ENCODE results near the gene DLGAP3. TPM values are rescaled to one million over a fixed set of nuclear protein-coding genes. Genes with fewer than 3 reads are reported as not detected.

The DLGAP3 gene
- total RNA-seq, 2 experiments from 2014 or later: 0.45 to 0.55 TPM

- ATAC-seq (ENCODE audit: low read depth) (no peak), DNase-seq (no peak)
- no peak overlapping the region for H3K27ac Mint-ChIP-seq
- H3K4me3 Mint-ChIP-seq: no peak overlapping the region
- POLR2A ChIA-PET: no interaction called here
- H3K27me3 Mint-ChIP-seq: no peaks in the 10 kb centered on the region
- H3K4me1 Mint-ChIP-seq: no peaks in the 10 kb centered on the region
- H3K9me3 Mint-ChIP-seq: no peaks in the 10 kb centered on the region
- H3K36me3 Mint-ChIP-seq: no peaks in the 10 kb centered on the region
Measured at GRCh38 chr1:34906222-34906621, 23.2 kb downstream of the DLGAP3 start.

DNA sequence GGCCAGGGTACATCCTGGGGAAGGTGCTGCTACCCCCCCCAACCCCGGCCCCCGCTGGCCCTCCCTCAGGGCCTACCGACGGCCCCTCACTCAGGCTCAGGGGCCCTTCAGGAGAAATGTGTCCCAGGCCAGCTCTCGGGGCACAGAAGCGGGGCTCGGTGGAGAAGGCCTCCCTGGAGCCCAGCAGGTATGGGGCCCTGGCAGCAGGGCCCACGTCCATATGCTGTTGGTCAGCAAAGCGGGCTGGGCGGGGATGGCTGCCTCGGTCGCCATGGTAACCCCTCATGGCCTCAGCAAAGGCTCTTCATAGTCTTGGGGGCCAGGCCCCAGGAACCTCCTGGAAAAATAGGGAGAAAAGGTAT lies 24.4 kb downstream of the DLGAP3 start:
- no peak for DNase-seq
- no peak for ATAC-seq (ENCODE audit: low read depth)

GRCh38 chr1:34904236-34905097 lies 25.0 kb downstream of the DLGAP3 start:
- Mint-ChIP-seq H3K36me3 (no peaks in the 10 kb centered on the region), H3K27ac (no peak overlapping the region), H3K9me3 (no peaks in the 10 kb centered on the region), H3K27me3 (no peaks in the 10 kb centered on the region), H3K4me3 (no peak overlapping the region), H3K4me1 (no peaks in the 10 kb centered on the region)
- POLR2A ChIA-PET: no interaction called here
- ATAC-seq (ENCODE audit: low read depth) (no peak), DNase-seq (no peak)

More for the DNA sequence above, 24.4 kb downstream of the DLGAP3 start:
- Mint-ChIP-seq H3K27ac (no peak overlapping the region), H3K36me3 (no peaks in the 10 kb centered on the region), H3K4me1 (no peaks in the 10 kb centered on the region), H3K9me3 (no peaks in the 10 kb centered on the region), H3K4me3 (no peak overlapping the region), H3K27me3 (no peaks in the 10 kb centered on the region)
- POLR2A ChIA-PET: no interaction called here

- DNase-seq (no peak), ATAC-seq (ENCODE audit: low read depth) (no peak)
- Mint-ChIP-seq H3K4me3 (no peak overlapping the region), H3K36me3 (no peaks in the 10 kb centered on the region), H3K27me3 (peaks cover 4% of the 10 kb centered on the region), H3K4me1 (no peaks in the 10 kb centered on the region), H3K27ac (no peak overlapping the region), H3K9me3 (no peaks in the 10 kb centered on the region)
- POLR2A ChIA-PET: no interaction called here
Measured at GRCh38 chr1:34901919-34902318, 27.5 kb downstream of the DLGAP3 start.

DNA sequence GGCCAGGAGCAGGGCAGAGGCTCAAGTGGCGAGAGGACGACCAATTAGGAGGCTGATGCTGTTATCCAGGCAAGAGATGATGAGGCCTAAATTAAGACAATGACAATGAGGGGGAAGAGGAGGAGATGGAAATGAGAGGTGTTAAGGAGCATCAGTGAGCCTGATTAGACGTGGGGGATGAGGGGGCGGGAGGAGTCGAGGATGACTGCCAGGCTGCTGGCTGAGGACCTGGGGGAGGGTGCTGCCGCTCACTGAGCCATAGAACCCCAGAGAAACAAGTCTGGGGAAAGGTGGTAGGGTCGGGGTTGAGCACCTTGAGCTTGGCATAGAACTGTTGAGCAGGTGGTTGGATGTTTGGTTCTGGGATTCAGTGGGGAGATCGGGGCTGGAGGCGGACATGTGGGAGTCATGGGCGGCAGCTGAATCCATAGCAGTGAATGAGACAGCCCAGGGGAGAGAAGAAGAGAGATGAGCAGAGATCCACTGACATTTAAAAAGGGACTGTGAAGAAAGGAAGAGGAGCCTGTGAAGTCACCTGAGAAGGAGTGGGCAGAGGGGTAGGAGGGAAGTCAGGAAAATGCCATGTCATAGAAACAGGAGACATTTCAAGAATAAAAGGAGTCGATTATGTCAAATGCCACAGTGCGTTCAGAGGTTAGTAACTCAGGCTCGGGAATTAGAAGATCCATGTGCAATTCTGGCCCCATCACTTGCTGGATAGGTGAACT lies 28.5 kb downstream of the DLGAP3 start:
- ATAC-seq (ENCODE audit: low read depth) (no peak), DNase-seq (no peak)
- peaks cover 7% of the 10 kb centered on the region for H3K27me3 Mint-ChIP-seq
- POLR2A ChIA-PET: no interaction called here
- H3K4me1 Mint-ChIP-seq: no peaks in the 10 kb centered on the region
- H3K36me3 Mint-ChIP-seq: no peaks in the 10 kb centered on the region
- H3K9me3 Mint-ChIP-seq: no peaks in the 10 kb centered on the region
- H3K4me3 Mint-ChIP-seq: no peak overlapping the region
- no peak overlapping the region for H3K27ac Mint-ChIP-seq

- POLR2A ChIA-PET: no interaction called here
- no peaks in the 10 kb centered on the region for H3K36me3 Mint-ChIP-seq
- H3K4me3 Mint-ChIP-seq: no peak overlapping the region
Measured at GRCh38 chr1:34899906-34900305, 29.5 kb downstream of the DLGAP3 start.

GRCh38 chr1:34899471-34899870 lies 30.0 kb downstream of the DLGAP3 start:
- POLR2A ChIA-PET: interaction anchor here (0.7 kb wide), 1 partner anchor 21 kb away, joined by 4 read pairs; no protein-coding TSS in a partner anchor
- Mint-ChIP-seq H3K27me3 (peaks cover 9% of the 10 kb centered on the region), H3K27ac (no peak overlapping the region), H3K4me1 (no peaks in the 10 kb centered on the region), H3K36me3 (no peaks in the 10 kb centered on the region), H3K4me3 (no peak overlapping the region), H3K9me3 (no peaks in the 10 kb centered on the region)
- ATAC-seq (ENCODE audit: low read depth): no peak
- DNase-seq: no peak

More at GRCh38 chr1:34899906-34900305, 29.5 kb downstream of the DLGAP3 start:
- Mint-ChIP-seq H3K27me3 (peaks cover 9% of the 10 kb centered on the region), H3K9me3 (no peaks in the 10 kb centered on the region), H3K27ac (no peak overlapping the region), H3K4me1 (no peaks in the 10 kb centered on the region)
- ATAC-seq (ENCODE audit: low read depth) (no peak), DNase-seq (no peak)

DNA sequence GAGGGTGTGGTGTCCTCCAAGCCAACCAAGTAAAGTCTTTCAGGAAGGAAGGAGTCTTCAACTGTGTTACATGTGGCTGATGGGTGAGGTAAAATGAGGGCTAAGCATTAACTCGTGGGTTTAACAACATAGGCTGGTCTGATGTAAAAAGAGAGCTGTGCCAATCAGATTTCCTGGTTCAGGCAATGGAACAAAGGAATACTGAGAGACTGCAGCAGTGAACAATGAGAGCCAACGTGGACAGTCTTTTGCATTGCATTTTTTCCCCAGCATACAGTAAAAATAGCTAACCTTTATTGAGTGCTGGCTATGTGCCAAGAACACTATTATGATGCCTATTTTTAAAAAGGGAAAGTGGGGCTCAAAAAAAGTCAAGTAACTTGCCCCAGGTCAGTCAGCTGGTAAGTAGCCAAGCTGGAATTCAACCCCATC lies 31.1 kb downstream of the DLGAP3 start:
- Mint-ChIP-seq H3K27ac (no peak overlapping the region), H3K4me1 (no peaks in the 10 kb centered on the region), H3K36me3 (no peaks in the 10 kb centered on the region), H3K4me3 (no peak overlapping the region), H3K9me3 (no peaks in the 10 kb centered on the region), H3K27me3 (peaks cover 14% of the 10 kb centered on the region)
- no peak for DNase-seq
- no peak for ATAC-seq (ENCODE audit: low read depth)
- POLR2A ChIA-PET: no interaction called here

- POLR2A ChIA-PET: no interaction called here
- peaks cover 1% of the 10 kb centered on the region for H3K36me3 Mint-ChIP-seq
- DNase-seq: no peak
- peaks cover 14% of the 10 kb centered on the region for H3K27me3 Mint-ChIP-seq
- peaks cover 5% of the 10 kb centered on the region for H3K9me3 Mint-ChIP-seq
- no peak overlapping the region for H3K27ac Mint-ChIP-seq
- no peak for ATAC-seq (ENCODE audit: low read depth)
- H3K4me1 Mint-ChIP-seq: no peaks in the 10 kb centered on the region
- no peak overlapping the region for H3K4me3 Mint-ChIP-seq
Measured at GRCh38 chr1:34896612-34897011, 32.8 kb downstream of the DLGAP3 start.

GRCh38 chr1:34889705-34890104 lies 39.7 kb downstream of the DLGAP3 start:
- Mint-ChIP-seq H3K36me3 (peaks cover 1% of the 10 kb centered on the region), H3K4me3 (no peak overlapping the region), H3K9me3 (peaks cover 6% of the 10 kb centered on the region), H3K4me1 (peaks cover 3% of the 10 kb centered on the region), H3K27ac (no peak overlapping the region), H3K27me3 (peaks cover 32% of the 10 kb centered on the region)
- DNase-seq (no peak), ATAC-seq (ENCODE audit: low read depth) (no peak)
- POLR2A ChIA-PET: interaction anchor here (0.6 kb wide), 1 partner anchor 640 kb away, joined by 4 read pairs; no protein-coding TSS in a partner anchor

DNA sequence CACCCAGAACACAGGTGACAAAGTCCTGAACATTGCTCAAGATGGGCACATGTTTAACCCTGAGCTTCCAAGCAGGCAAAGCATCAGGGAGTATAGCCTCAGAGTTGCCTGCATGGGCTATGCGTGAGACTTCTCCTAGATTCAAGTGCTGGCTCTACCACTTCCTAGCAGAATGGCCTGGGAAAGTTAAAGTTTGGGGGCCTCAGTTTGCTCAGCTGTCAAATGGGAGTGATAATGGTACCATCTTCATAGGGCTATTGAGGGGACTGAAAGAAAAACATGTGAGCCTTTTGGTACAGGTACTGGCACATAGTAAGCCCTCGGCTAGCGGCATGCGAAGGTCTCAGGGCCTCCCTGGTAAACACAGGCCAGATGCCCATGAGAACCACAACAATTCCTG lies 41.9 kb downstream of the DLGAP3 start:
- no peak for ATAC-seq (ENCODE audit: low read depth)
- H3K4me3 Mint-ChIP-seq: no peak overlapping the region
- peaks cover 3% of the 10 kb centered on the region for H3K4me1 Mint-ChIP-seq
- H3K36me3 Mint-ChIP-seq: peaks cover 1% of the 10 kb centered on the region
- H3K27ac Mint-ChIP-seq: no peak overlapping the region
- POLR2A ChIA-PET: no interaction called here
- H3K27me3 Mint-ChIP-seq: peaks cover 42% of the 10 kb centered on the region
- DNase-seq: no peak
- H3K9me3 Mint-ChIP-seq: peaks cover 6% of the 10 kb centered on the region

DNA sequence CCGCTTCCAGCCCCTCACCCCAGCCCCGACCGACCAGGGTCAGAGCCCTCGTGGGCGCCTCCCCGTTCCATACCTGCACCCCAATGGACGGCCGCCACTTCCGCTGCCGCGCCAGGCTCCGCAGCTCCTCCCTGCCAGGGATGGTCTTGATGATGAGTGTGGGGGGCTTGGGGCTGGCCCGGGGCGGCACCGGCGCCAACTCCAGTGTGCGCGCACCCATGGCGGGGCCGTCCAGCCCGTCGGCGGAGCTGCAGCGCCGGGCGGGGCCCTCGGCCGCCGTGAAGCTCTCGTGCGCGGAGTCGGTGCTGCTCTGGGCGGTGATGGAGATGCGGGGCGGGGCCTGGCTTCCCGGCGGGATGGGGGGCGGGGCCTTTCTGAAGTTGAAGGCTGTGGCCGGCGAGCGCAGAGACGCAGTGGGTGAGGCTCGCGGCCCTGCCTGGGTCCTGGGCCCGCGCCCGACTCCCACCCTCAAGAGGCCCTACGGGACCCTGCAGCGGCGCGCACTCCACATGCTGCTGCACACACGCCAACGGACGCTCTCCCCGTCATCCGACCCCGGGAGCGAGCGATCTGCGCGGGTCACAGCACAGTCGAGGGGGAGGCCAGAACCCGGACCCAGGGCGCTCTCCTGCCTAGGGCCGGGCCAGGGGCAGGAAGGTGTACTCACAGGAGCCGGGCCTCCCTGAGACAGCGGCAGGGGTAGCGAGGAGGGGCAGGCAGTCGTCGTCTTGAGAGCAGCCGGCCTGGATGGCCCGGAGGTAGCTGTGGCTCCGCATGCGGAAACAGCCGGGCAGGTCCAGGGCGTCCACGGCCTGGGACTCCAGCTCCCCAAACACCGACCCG lies 43.8 kb downstream of the DLGAP3 start:
- peak; percentile 71 for DNase-seq
- peak; percentile 81 for ATAC-seq (ENCODE audit: low read depth)
- peaks cover 3% of the 10 kb centered on the region for H3K4me1 Mint-ChIP-seq
- peak overlapping the region; percentile 68 for H3K4me3 Mint-ChIP-seq
- H3K27ac Mint-ChIP-seq: no peak overlapping the region
- peaks cover 50% of the 10 kb centered on the region for H3K27me3 Mint-ChIP-seq
- no peaks in the 10 kb centered on the region for H3K9me3 Mint-ChIP-seq
- no peaks in the 10 kb centered on the region for H3K36me3 Mint-ChIP-seq
- POLR2A ChIA-PET: interaction anchor here (1.6 kb wide), 1 partner anchor 19 kb away, joined by 5 read pairs; no protein-coding TSS in a partner anchor

GRCh38 chr1:34884961-34885360 lies 44.5 kb downstream of the DLGAP3 start:
- no peak for ATAC-seq (ENCODE audit: low read depth)
- Mint-ChIP-seq H3K36me3 (no peaks in the 10 kb centered on the region), H3K27ac (no peak overlapping the region), H3K4me1 (peaks cover 3% of the 10 kb centered on the region), H3K9me3 (no peaks in the 10 kb centered on the region), H3K27me3 (peaks cover 52% of the 10 kb centered on the region), H3K4me3 (peak overlapping the region; percentile 68)
- POLR2A ChIA-PET: interaction anchor here (1.6 kb wide), 1 partner anchor 19 kb away, joined by 5 read pairs; no protein-coding TSS in a partner anchor
- DNase-seq: no peak
